KMS-11 (cell line): ENCODE data around the gene CCDC17.

Source experiments
- H2AFZ ChIP-seq: fragments of 200-600 bp; sonication (generic); 2 replicates; pipeline ENCODE4 v1.6.1; 2016; ENCODE audit warnings: antibody characterized with exemption, mixed run types, low read depth
- H3K27ac ChIP-seq: fragments of 200-600 bp; sonication (generic); 2 replicates; pipeline ENCODE4 v1.6.1; 2016; ENCODE audit warnings: mild to moderate bottlenecking, mixed run types
- H3K27me3 ChIP-seq: fragments of 200-600 bp; sonication (generic); 2 replicates; pipeline ENCODE4 v1.6.1; 2017; ENCODE audit warnings: mild to moderate bottlenecking, low read depth, mixed run types, moderate library complexity; ENCODE audit not compliant: insufficient read depth
- H3K36me3 ChIP-seq: fragments of 200-600 bp; sonication (generic); 2 replicates; pipeline ENCODE4 v1.6.1; 2017; ENCODE audit warnings: mild to moderate bottlenecking, mixed run types; ENCODE audit not compliant: insufficient read depth
- H3K4me1 ChIP-seq: fragments of 200-600 bp; sonication (generic); 2 replicates; pipeline ENCODE4 v1.6.1; 2016; ENCODE audit warnings: mild to moderate bottlenecking, low read depth, mixed run types; ENCODE audit not compliant: poor library complexity, severe bottlenecking
- H3K4me2 ChIP-seq: fragments of 200-600 bp; sonication (generic); 2 replicates; pipeline ENCODE4 v1.7.0; 2016; ENCODE audit warnings: mild to moderate bottlenecking, mixed run types
- H3K4me3 ChIP-seq: fragments of 200-600 bp; sonication (generic); IDR thresholded peaks from 2 replicates; pipeline ENCODE4 v1.6.1; 2017; ENCODE audit warnings: low read depth, low read length, mixed read lengths; ENCODE audit not compliant: insufficient read depth
- H3K79me2 ChIP-seq: fragments of 200-600 bp; sonication (generic); 2 replicates; pipeline ENCODE4 v1.6.1; 2016; ENCODE audit warnings: low read depth, mixed run types; ENCODE audit not compliant: insufficient read depth
- H3K9ac ChIP-seq: fragments of 200-600 bp; sonication (generic); 2 replicates; pipeline ENCODE4 v1.6.1; 2016; ENCODE audit warnings: mild to moderate bottlenecking, mixed run types
- H4K20me1 ChIP-seq: fragments of 200-600 bp; sonication (generic); 2 replicates; pipeline ENCODE4 v1.6.1; 2016; ENCODE audit warnings: mild to moderate bottlenecking, mixed run types; ENCODE audit not compliant: insufficient read depth
- TF ChIP-seq, protein P1 (sequence below): fragments of 200-600 bp; sonication (generic); conservative IDR thresholded peaks from 2 replicates; pipeline ENCODE4 v1.6.1; 2017; ENCODE audit warnings: low read depth, mild to moderate bottlenecking, antibody characterized with exemption, low read length, moderate library complexity, mixed read lengths

CCDC17 gene

DNA sequence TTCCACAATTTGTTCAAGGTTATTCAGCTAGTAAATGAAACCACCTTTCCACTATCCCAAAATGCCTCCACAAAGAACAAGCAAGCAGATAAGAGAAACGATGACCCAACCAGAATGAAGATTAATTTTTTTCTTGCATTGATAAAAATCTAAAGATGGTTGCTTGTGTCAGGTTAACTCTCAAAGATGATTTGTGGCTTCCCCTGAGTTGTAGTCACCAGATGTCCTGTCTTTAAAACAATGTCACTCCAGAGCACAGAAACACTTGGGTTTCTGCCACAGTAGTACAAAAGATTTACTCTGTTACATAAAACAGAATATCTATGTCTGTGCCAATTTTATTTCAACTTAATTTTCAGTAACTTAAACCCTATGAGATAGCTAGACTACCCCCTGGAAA is 11.4 kb upstream of the CCDC17 start:
- Histone ChIP-seq H3K36me3 (no peaks in the 10 kb centered on the region), H3K4me2 (no peak overlapping the region), H3K4me1 (no peaks in the 10 kb centered on the region), H3K4me3 (no peak overlapping the region), H3K27ac (no peak overlapping the region), H3K79me2 (no peaks in the 10 kb centered on the region), H3K27me3 (no peaks in the 10 kb centered on the region), H4K20me1 (no peaks in the 10 kb centered on the region), H3K9ac (no peak overlapping the region), H2AFZ (no peak overlapping the region)
- TF ChIP-seq, protein P1, sequence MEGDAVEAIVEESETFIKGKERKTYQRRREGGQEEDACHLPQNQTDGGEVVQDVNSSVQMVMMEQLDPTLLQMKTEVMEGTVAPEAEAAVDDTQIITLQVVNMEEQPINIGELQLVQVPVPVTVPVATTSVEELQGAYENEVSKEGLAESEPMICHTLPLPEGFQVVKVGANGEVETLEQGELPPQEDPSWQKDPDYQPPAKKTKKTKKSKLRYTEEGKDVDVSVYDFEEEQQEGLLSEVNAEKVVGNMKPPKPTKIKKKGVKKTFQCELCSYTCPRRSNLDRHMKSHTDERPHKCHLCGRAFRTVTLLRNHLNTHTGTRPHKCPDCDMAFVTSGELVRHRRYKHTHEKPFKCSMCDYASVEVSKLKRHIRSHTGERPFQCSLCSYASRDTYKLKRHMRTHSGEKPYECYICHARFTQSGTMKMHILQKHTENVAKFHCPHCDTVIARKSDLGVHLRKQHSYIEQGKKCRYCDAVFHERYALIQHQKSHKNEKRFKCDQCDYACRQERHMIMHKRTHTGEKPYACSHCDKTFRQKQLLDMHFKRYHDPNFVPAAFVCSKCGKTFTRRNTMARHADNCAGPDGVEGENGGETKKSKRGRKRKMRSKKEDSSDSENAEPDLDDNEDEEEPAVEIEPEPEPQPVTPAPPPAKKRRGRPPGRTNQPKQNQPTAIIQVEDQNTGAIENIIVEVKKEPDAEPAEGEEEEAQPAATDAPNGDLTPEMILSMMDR = no peak

DNA sequence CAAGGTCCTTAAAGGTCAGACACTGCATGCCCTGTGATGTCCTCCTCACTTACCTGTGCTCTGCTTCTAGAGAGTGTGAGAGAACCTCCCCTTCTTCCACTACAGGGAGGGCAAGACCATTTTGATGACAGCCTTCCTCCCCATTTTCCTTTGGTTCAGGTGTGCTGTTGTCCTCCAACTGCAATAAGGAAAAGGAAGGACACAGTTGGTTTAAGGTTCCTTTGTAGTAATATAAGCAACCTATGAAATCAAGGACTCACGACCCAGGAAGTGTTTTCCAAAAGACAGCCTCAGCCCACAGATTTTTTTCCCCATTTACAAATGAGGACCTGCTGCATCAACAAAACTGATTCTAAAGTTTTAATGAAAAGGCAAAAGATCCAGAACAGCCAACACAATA is 6.6 kb upstream of the CCDC17 start:
- H3K36me3 ChIP-seq = no peaks in the 10 kb centered on the region
- H3K4me2 ChIP-seq = no peak overlapping the region
- H4K20me1 ChIP-seq = no peaks in the 10 kb centered on the region

DNA sequence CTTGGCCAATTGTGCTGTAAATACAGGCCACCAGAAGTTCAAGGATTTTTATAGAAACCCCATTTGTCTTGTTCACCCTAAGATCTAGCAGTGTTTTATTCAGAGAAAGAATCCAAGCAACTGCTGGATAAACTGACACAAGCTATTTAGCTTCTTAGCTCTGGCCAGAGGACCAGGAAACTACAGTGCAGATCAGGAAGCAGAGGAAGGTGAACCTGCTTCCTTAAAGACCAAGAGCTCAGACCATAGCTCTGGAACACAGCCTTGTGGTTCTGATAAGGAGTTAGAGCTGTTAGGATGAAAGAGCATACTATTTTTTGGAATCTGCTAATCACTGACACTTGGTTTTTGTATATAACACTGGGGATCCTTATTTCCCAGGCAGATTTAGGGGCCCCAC is 5.2 kb upstream of the CCDC17 start:
- Histone ChIP-seq H3K79me2 (no peaks in the 10 kb centered on the region), H3K27me3 (no peaks in the 10 kb centered on the region), H4K20me1 (no peaks in the 10 kb centered on the region), H3K4me2 (no peak overlapping the region), H3K9ac (no peak overlapping the region), H3K27ac (no peak overlapping the region), H3K4me3 (no peak overlapping the region), H3K36me3 (no peaks in the 10 kb centered on the region), H2AFZ (no peak overlapping the region), H3K4me1 (no peaks in the 10 kb centered on the region)
- TF ChIP-seq, protein P1 = no peak

More for the DNA sequence above, 6.6 kb upstream of the CCDC17 start:
- H3K9ac ChIP-seq = no peak overlapping the region
- H3K4me1 ChIP-seq = no peaks in the 10 kb centered on the region
- no peaks in the 10 kb centered on the region for H3K27me3 ChIP-seq
- no peak overlapping the region for H2AFZ ChIP-seq
- TF ChIP-seq, protein P1 = no peak
- H3K79me2 ChIP-seq = no peaks in the 10 kb centered on the region
- H3K27ac ChIP-seq = no peak overlapping the region
- no peak overlapping the region for H3K4me3 ChIP-seq

DNA sequence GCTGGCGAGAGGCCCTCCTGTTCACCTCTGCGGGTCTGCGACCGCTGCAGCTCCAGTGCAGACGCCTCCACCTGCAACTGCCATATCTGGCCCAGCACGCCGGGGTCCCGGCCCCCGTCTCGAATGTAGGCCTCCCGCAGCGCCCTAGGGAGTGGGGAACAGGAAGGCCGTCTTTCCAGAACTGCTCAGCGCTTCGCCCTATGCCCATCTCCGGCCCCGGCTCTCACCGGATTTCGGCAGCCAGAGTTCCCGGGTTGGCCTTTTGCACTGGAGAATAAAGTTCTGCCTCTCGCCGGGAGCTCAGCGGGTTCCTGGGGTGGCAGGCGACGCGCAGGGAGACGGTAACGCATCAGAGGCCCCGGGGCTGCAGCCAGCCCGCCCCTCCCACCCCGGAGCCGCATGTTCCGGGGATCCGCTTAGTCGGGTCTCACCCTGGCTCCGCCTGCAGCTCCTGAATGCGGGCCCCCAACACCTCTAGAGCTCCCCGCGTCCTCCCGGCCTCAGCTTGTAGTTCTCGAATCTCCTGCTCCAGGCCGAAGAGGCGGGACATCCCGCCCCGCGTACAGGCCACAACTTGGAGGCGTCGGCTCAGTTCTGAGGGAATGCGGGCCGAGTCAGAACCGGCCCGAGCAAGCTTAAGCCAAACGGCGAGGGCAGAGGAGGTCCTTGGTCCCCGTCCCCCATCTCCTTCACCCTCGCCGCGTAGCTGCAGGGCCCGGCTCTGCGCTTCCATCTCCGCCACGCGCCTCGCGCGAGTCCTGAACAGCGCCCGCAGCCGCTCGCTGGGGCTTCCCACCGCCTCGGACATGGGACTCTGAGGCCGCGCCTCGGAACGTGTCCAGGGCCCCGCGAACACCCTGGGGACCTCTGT is 1.1 kb downstream of the CCDC17 start:
- Histone ChIP-seq H3K4me1 (no peaks in the 10 kb centered on the region), H3K27ac (no peak overlapping the region), H3K27me3 (no peaks in the 10 kb centered on the region), H3K4me3 (no peak overlapping the region), H3K4me2 (no peak overlapping the region), H4K20me1 (no peaks in the 10 kb centered on the region), H3K36me3 (no peaks in the 10 kb centered on the region; the same call in 1 of the 2 replicates), H2AFZ (no peak overlapping the region), H3K9ac (no peak overlapping the region), H3K79me2 (no peaks in the 10 kb centered on the region)
- TF ChIP-seq, protein P1 = no peak
